ENCODE results near the gene PSMG3. TPM values are rescaled to one million over a fixed set of nuclear protein-coding genes. Genes with fewer than 3 reads are reported as not detected.

Gene PSMG3
- total RNA-seq, 1 donor from 2014 or later = 10.7 TPM

DNA sequence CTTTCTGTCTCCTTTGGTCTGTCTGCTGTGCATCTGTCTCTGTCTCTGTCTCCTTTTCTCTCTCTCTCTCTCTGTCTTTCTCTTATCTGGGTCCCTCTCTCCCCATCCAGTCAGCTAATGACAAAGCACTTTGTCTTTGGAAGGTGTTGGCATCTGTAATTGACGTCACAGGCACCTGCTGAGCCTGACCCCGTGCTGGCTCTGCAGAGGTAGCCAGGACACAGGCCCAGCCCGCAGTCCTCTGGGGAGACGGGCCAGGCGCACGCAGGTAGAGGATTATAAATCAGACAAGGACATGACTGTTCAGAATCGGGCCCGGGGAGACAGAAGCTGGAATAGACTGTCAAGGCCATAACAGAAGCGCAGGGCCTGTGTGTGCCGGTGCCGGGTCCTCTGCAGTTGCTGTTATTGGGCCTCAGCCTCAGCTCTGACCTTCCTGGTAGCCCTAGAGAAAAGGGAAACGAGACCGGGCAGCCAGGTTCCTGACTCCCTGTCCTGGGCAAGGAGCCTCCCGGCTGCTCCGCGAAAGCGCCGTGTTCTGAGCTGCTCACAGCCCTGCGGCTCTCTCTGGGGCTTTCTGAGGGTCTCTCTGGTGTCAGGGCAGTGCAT is 10.7 kb upstream of the PSMG3 start:
- DNase-seq (ENCODE audit: low spot score) (no peak), ATAC-seq (no peak)

- DNase-seq (ENCODE audit: low spot score) (peak; percentile 69), ATAC-seq (peak; percentile 99)
These were observed 9.9 kb upstream of the PSMG3 start for GRCh38 chr7:1579481-1580421.

DNA sequence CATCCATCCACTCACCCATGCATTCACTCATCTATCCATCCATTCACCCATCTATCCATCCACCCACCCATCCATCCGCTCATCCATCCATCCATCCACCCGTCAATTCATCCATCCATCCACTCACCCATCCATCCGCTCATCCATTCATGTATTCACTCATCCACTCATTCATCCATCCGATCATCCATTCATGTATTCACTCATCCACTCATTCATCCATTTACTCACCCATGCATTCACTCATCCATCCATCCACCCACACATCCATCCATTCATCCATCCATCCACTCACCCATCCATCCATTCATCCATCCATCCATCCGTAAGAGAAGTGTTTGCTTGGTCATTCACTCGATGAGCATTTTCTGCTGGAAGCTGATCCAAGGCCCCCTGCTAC is 8.7 kb upstream of the PSMG3 start:
- no peak for ATAC-seq
- DNase-seq (ENCODE audit: low spot score) = no peak

GRCh38 chr7:1576521-1577253 is 6.9 kb upstream of the PSMG3 start:
- ATAC-seq (no peak), DNase-seq (ENCODE audit: low spot score) (no peak)

- no peak for DNase-seq (ENCODE audit: low spot score)
- ATAC-seq = no peak
These were observed 6.0 kb upstream of the PSMG3 start for GRCh38 chr7:1575809-1576208.

- no peak for ATAC-seq
- no peak for DNase-seq (ENCODE audit: low spot score)
These were observed 2.4 kb upstream of the PSMG3 start for GRCh38 chr7:1572111-1572822.

DNA sequence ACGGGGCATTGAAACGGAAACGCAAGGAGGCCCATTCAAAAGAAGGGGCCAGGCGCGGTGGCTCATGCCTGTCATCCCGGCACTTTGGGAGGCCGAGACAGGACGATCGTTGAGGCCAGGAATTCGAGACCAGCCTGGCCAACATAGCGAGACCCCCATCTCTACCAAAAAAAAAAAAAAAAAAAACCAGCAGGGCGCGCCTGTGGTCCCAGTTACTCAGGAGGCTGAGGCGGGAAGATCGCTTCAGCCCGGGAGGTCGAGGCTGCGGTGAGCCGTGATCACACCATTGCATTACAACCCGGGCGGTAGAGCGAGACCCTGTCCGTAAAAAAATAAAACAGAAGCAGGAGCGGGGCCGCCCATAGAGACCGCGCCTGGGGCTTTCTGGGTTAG is 396 bp downstream of the PSMG3 start:
- no peak for ATAC-seq
- DNase-seq (ENCODE audit: low spot score) = no peak

GRCh38 chr7:1569016-1569415 is 816 bp downstream of the PSMG3 start:
- DNase-seq (ENCODE audit: low spot score) = no peak

GRCh38 chr7:1567896-1568510 is 1.8 kb downstream of the PSMG3 start:
- DNase-seq (ENCODE audit: low spot score) (no peak), ATAC-seq (no peak)

More at GRCh38 chr7:1569016-1569415, 816 bp downstream of the PSMG3 start:
- no peak for ATAC-seq

DNA sequence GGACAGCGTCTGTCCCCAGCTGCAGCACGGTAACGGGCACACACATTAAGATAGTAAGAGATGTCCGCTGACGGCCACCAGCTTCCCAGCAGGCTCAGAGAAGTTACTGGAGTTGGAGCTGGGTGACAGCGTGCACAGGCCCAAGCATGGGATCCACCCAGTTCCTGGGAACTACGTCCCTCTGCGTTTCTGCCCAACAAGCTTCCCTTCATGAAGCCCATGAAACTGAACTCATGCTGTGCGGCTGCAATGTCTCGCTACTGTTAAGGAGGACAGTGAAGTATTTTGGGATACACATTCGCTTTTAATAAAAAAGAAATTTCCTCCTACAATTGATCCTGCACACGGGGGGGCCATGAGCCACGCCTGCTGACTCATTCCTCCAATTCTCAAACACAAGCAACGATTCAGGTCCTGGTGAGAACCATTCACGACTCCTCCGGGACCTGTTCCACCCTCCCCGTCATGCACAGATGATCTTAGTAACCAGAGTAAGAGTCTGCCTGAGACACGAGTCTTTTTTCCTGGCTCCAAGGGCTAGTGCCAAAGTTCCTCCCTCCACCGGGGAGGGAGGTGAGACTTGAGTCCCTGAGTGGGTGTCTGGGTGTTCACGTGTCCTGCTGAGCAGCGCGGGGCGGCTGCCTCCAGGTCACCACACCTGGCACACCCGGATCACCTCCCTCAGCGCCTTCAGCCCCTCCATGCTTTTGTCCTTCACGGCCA is 2.6 kb downstream of the PSMG3 start:
- ATAC-seq (no peak), DNase-seq (ENCODE audit: low spot score) (no peak)

DNA sequence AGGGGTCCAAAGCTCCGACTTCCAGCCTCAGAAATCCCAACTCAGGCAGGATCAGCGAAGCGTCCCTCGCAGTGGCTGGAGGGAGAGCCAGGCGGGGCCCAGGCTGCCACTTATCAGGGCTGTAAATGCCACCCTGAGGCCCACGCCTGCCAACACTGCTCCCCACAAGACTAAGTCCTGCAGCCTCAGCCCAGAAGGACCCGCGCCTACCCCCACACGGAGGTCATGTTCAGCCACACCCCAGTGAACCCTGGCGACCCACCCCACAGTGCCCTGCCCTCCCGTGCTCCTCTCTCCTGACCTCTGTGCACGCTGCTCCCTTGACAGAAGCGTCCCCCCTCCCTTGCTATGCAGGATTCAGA is 3.2 kb downstream of the PSMG3 start:
- DNase-seq (ENCODE audit: low spot score) (no peak), ATAC-seq (no peak)

DNA sequence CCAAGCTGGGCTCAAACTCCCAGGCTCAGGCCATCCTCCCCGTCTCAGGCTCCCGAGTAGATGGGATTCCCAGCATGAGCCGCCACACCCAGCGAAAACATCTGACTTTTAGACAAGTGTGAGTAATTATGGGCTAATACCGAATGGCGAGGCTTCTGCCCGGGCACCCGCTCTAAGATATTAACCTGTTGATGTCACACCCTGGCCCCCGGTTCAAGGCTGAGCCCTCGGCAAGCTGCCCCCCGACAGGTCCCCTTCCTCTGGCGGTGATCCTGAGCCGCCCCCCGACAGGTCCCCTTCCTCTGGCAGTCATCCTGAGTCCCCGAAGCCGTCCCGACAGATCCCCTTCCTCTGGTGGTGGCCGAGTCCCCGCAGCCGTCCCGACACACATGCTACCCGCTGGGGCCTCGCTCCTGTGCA is 5.2 kb downstream of the PSMG3 start:
- ATAC-seq (no peak), DNase-seq (ENCODE audit: low spot score) (no peak)

DNA sequence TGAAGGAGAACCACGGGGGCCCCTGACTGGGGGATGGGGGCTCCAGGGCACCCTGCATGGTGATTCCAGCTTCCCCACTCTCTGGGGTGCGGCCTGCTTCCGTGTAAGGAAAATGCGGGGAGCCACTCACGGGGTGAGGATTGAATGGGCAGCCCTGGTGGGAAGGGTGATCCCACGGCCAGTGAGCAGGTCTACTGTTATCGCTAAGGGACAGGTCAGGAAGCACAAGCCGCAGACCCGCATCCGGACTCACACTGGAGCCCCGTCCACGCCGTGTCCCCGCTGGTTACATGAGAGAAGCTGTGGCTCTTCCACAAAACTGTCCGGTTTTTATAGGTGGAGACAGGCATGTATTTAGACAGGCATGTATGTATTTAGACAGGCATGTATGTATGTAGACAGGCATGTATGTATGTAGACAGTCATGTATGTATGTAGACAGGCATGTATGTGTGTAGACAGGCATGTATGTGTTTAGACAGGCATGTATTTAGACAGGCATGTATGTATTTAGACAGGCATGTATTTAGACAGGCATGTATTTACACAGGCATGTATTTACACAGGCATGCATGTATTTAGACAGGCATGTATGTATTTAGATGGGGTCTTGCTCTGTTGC is 5.7 kb downstream of the PSMG3 start:
- DNase-seq (ENCODE audit: low spot score) (no peak), ATAC-seq (no peak)

- ATAC-seq = no peak
- DNase-seq (ENCODE audit: low spot score) = no peak
These were observed 7.2 kb downstream of the PSMG3 start for GRCh38 chr7:1562597-1563051.

DNA sequence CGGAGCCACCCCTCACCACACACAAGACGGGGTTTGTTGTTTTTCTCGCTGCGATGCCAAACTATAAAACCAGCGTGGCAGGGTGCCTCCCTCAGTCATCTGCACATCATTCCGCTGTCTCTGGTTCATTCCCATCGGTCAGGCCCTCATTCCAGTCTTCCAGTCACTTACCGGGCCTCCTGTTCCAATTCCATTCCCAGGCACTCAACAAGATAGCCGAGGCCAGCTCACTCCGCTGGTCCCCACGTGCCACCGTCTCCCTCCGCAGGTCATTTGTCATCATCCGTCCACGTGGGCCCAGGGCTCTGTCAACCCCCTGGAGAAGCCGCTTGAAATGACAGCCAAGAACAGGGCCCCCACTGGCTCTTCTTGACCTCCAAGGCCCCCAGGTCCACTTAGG is 7.7 kb downstream of the PSMG3 start:
- ATAC-seq (no peak), DNase-seq (ENCODE audit: low spot score) (no peak)

GRCh38 chr7:1561036-1561940 is 8.5 kb downstream of the PSMG3 start:
- no peak for DNase-seq (ENCODE audit: low spot score)
- ATAC-seq = no peak

DNA sequence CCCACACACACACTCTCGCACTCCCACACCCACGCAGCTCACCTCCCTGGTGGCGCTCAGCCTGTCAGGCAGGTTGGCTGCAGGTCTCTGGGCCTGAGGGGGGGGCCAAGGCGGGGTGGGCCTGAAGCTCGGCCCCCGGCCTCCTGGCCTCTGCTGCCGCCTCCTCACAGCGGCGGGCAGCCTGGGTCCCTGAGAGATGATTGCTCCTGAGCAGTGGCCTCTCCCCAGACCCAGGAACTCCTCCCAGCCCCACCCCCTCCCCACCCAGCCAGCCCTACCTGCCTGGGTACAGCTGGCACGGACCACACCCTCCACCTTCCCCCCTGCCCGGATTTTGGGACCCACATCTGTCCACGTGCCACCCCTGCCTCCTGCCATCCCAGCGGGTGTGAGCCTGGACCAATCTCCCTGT is 9.2 kb downstream of the PSMG3 start:
- ATAC-seq = no peak

More for the DNA sequence above, 9.2 kb downstream of the PSMG3 start:
- no peak for DNase-seq (ENCODE audit: low spot score)
